ENCODE measurements around the gene CLCN1.

The CLCN1 gene

GRCh38 chr7:143334244-143334643 lies 18.3 kb downstream of the CLCN1 start:
- H3K9me3 ChIP-seq (ENCODE audit: control insufficient read depth, insufficient read depth, low read length), result no peaks in the 10 kb centered on the region
- no peak overlapping the region for H3K9ac ChIP-seq (ENCODE audit: low read depth, low read length)
- H3K4me1 ChIP-seq (ENCODE audit: insufficient read depth, low read length), result no peaks in the 10 kb centered on the region
- H3K36me3 ChIP-seq (ENCODE audit: insufficient read depth, low read length), result no peaks in the 10 kb centered on the region

GRCh38 chr7:143337216-143337615 lies 21.3 kb downstream of the CLCN1 start:
- H3K9me3 ChIP-seq (ENCODE audit: control insufficient read depth, insufficient read depth, low read length), result no peaks in the 10 kb centered on the region
- no peak overlapping the region for H3K9ac ChIP-seq (ENCODE audit: low read depth, low read length)
- no peaks in the 10 kb centered on the region for H3K36me3 ChIP-seq (ENCODE audit: insufficient read depth, low read length)
- no peaks in the 10 kb centered on the region for H3K4me1 ChIP-seq (ENCODE audit: insufficient read depth, low read length)

GRCh38 chr7:143341842-143342241 lies 25.9 kb downstream of the CLCN1 start:
- no peak overlapping the region for H3K9ac ChIP-seq (ENCODE audit: low read depth, low read length)
- no peaks in the 10 kb centered on the region for H3K36me3 ChIP-seq (ENCODE audit: insufficient read depth, low read length)
- H3K9me3 ChIP-seq (ENCODE audit: control insufficient read depth, insufficient read depth, low read length), result no peaks in the 10 kb centered on the region
- H3K4me1 ChIP-seq (ENCODE audit: insufficient read depth, low read length), result no peaks in the 10 kb centered on the region; the same call in 1 of the 2 replicates

- Histone ChIP-seq H3K4me1 (ENCODE audit: insufficient read depth, low read length) (no peaks in the 10 kb centered on the region; the same call in 1 of the 2 replicates), H3K9me3 (ENCODE audit: control insufficient read depth, insufficient read depth, low read length) (no peaks in the 10 kb centered on the region), H3K36me3 (ENCODE audit: insufficient read depth, low read length) (no peaks in the 10 kb centered on the region), H3K9ac (ENCODE audit: low read depth, low read length) (no peak overlapping the region)
Observed at GRCh38 chr7:143343596-143343995, 27.7 kb downstream of the CLCN1 start.

- H3K9me3 ChIP-seq (ENCODE audit: control insufficient read depth, insufficient read depth, low read length), result no peaks in the 10 kb centered on the region
- H3K9ac ChIP-seq (ENCODE audit: low read depth, low read length), result peak overlapping the region; percentile 23; the same call in 1 of the 2 replicates
- no peaks in the 10 kb centered on the region for H3K36me3 ChIP-seq (ENCODE audit: insufficient read depth, low read length)
- H3K4me1 ChIP-seq (ENCODE audit: insufficient read depth, low read length), result no peaks in the 10 kb centered on the region; the same call in 1 of the 2 replicates
Observed at GRCh38 chr7:143345428-143345900, 29.6 kb downstream of the CLCN1 start.

GRCh38 chr7:143346018-143346417 lies 30.1 kb downstream of the CLCN1 start:
- Histone ChIP-seq H3K36me3 (ENCODE audit: insufficient read depth, low read length) (no peaks in the 10 kb centered on the region), H3K9me3 (ENCODE audit: control insufficient read depth, insufficient read depth, low read length) (no peaks in the 10 kb centered on the region), H3K4me1 (ENCODE audit: insufficient read depth, low read length) (peaks cover 2% of the 10 kb centered on the region; the same call in 1 of the 2 replicates), H3K9ac (ENCODE audit: low read depth, low read length) (peak overlapping the region; percentile 23; the same call in 1 of the 2 replicates)

- H3K9me3 ChIP-seq (ENCODE audit: control insufficient read depth, insufficient read depth, low read length), result no peaks in the 10 kb centered on the region
- no peaks in the 10 kb centered on the region for H3K36me3 ChIP-seq (ENCODE audit: insufficient read depth, low read length)
- no peak overlapping the region for H3K9ac ChIP-seq (ENCODE audit: low read depth, low read length)
- H3K4me1 ChIP-seq (ENCODE audit: insufficient read depth, low read length), result peaks cover 16% of the 10 kb centered on the region
Observed at GRCh38 chr7:143347950-143348349, 32.0 kb downstream of the CLCN1 start.

GRCh38 chr7:143351060-143351459 lies 35.1 kb downstream of the CLCN1 start:
- H3K9me3 ChIP-seq (ENCODE audit: control insufficient read depth, insufficient read depth, low read length), result no peaks in the 10 kb centered on the region

GRCh38 chr7:143351574-143351973 lies 35.7 kb downstream of the CLCN1 start:
- H3K9me3 ChIP-seq (ENCODE audit: control insufficient read depth, insufficient read depth, low read length), result no peaks in the 10 kb centered on the region
- H3K9ac ChIP-seq (ENCODE audit: low read depth, low read length), result no peak overlapping the region
- no peaks in the 10 kb centered on the region for H3K36me3 ChIP-seq (ENCODE audit: insufficient read depth, low read length)
- peaks cover 18% of the 10 kb centered on the region; the same call in 1 of the 2 replicates for H3K4me1 ChIP-seq (ENCODE audit: insufficient read depth, low read length)

More at GRCh38 chr7:143351060-143351459, 35.1 kb downstream of the CLCN1 start:
- peaks cover 18% of the 10 kb centered on the region; the same call in 1 of the 2 replicates for H3K4me1 ChIP-seq (ENCODE audit: insufficient read depth, low read length)
- H3K36me3 ChIP-seq (ENCODE audit: insufficient read depth, low read length), result no peaks in the 10 kb centered on the region
- H3K9ac ChIP-seq (ENCODE audit: low read depth, low read length), result no peak overlapping the region

- Histone ChIP-seq H3K36me3 (ENCODE audit: insufficient read depth, low read length) (peaks cover 2% of the 10 kb centered on the region; the same call in 1 of the 2 replicates), H3K9me3 (ENCODE audit: control insufficient read depth, insufficient read depth, low read length) (no peaks in the 10 kb centered on the region), H3K4me1 (ENCODE audit: insufficient read depth, low read length) (peaks cover 18% of the 10 kb centered on the region; the same call in 1 of the 2 replicates), H3K9ac (ENCODE audit: low read depth, low read length) (no peak overlapping the region)
Observed at GRCh38 chr7:143352531-143353002, 36.7 kb downstream of the CLCN1 start.

GRCh38 chr7:143354376-143354775 lies 38.5 kb downstream of the CLCN1 start:
- no peaks in the 10 kb centered on the region for H3K9me3 ChIP-seq (ENCODE audit: control insufficient read depth, insufficient read depth, low read length)
- peaks cover 2% of the 10 kb centered on the region; the same call in 1 of the 2 replicates for H3K36me3 ChIP-seq (ENCODE audit: insufficient read depth, low read length)
- H3K4me1 ChIP-seq (ENCODE audit: insufficient read depth, low read length), result peaks cover 18% of the 10 kb centered on the region; the same call in 1 of the 2 replicates
- H3K9ac ChIP-seq (ENCODE audit: low read depth, low read length), result no peak overlapping the region

- Histone ChIP-seq H3K4me1 (ENCODE audit: insufficient read depth, low read length) (peaks cover 18% of the 10 kb centered on the region; the same call in 1 of the 2 replicates), H3K9me3 (ENCODE audit: control insufficient read depth, insufficient read depth, low read length) (no peaks in the 10 kb centered on the region), H3K9ac (ENCODE audit: low read depth, low read length) (no peak overlapping the region), H3K36me3 (ENCODE audit: insufficient read depth, low read length) (peaks cover 2% of the 10 kb centered on the region; the same call in 1 of the 2 replicates)
Observed at GRCh38 chr7:143354965-143355364, 39.1 kb downstream of the CLCN1 start.

GRCh38 chr7:143355450-143356385 lies 39.8 kb downstream of the CLCN1 start:
- Histone ChIP-seq H3K9me3 (ENCODE audit: control insufficient read depth, insufficient read depth, low read length) (no peaks in the 10 kb centered on the region), H3K4me1 (ENCODE audit: insufficient read depth, low read length) (peaks cover 18% of the 10 kb centered on the region; the same call in 1 of the 2 replicates), H3K9ac (ENCODE audit: low read depth, low read length) (no peak overlapping the region), H3K36me3 (ENCODE audit: insufficient read depth, low read length) (peaks cover 2% of the 10 kb centered on the region; the same call in 1 of the 2 replicates)

- no peak overlapping the region for H3K9ac ChIP-seq (ENCODE audit: low read depth, low read length)
- peaks cover 14% of the 10 kb centered on the region; the same call in 1 of the 2 replicates for H3K4me1 ChIP-seq (ENCODE audit: insufficient read depth, low read length)
- H3K36me3 ChIP-seq (ENCODE audit: insufficient read depth, low read length), result peaks cover 2% of the 10 kb centered on the region; the same call in 1 of the 2 replicates
- H3K9me3 ChIP-seq (ENCODE audit: control insufficient read depth, insufficient read depth, low read length), result no peaks in the 10 kb centered on the region
Observed at GRCh38 chr7:143356414-143357050, 40.6 kb downstream of the CLCN1 start.
